Activated CD4-positive, alpha-beta T cell treated with anti-CD3 and anti-CD28 coated beads, Interleukin-2, amount 50 U/mL, for 24 hours (primary cell): ENCODE data around the gene SRD5A3.

ENCODE experiments used
- DNase-seq, 2 donors: peaks; one replicate each; pipeline ENCODE4 v3.0.0-alpha.2; 2020; ENCODE audit warnings: low read depth in 1 of 2, low spot score in 1 of 2

SRD5A3 gene

DNA sequence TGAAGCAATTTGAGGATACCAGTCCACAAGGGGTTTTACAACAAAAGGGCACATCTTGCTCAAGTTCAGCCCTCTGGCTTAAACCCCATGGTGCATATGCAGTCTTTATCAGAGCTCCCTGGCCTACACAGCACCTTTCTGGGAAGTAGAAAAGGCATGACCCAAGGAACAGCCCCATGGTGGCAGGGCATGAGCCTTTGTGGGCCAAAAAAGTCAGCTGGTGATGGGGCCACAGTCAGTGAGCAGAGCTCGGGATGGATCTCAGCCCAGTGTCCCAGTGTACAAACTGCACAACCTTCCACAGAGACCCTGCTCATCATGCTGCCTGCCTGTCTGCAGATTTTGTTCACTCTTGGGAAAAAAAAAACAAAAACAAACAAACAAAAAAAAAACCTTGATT, 27.4 kb downstream of the SRD5A3 start:
- no peak for DNase-seq

DNA sequence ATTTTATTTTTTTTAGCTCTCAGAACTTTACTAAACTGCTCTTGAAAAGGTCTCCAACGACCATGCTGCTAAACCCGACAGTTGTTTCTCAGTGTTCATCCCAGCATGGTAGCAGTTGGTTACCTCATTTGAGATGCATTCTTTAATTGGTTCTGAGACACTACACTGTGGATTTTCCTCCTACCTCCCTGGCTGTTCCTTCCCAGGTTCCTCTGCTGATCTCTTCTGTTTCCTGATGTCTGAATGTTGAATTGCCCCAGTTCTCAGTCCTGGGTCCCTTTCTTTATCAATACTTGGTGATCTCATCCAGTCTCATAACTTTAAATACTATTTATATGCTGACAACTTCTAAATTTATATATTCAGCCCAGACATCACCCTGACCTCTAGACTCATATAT, 30.7 kb downstream of the SRD5A3 start:
- no peak for DNase-seq

DNA sequence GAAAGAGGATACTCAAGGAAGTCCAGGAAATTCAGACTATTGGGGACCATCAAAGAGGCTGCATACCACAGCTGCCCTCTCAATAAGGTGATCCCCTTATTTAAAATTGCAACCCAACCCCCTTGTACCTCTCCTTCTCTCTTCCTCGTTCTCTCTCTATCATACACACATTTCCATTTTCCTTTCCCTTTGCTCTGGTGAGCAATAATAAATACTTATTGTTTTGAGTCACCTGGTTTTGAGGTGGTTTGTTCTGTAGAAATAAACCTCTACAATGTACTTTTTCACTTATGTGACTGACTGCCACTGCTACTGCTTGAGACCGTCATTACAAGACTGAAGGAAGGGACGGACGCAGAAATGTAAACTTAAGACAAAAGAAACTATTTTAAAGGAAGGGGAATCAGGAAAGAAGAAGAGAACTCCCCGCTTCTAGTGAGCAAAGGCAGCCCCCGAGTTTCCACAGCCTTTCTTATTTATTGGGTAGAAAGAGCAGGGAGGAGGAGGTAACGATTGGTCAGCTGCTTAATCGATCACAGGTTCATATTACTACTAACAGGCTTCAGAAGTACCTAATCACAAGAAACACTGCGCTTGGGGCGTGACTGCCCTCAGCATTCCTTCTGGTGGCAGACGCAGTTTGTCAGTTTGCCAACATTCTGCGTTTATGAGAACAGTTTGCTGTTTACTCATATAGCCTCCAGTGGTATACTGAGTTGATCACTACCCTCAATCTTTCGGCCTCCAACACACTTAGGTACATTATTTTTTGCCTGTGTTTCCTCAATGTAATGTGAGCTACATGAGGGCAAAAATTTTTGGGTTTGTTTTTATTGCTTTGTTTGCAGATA, 32.8 kb downstream of the SRD5A3 start:
- DNase-seq, result no peak

DNA sequence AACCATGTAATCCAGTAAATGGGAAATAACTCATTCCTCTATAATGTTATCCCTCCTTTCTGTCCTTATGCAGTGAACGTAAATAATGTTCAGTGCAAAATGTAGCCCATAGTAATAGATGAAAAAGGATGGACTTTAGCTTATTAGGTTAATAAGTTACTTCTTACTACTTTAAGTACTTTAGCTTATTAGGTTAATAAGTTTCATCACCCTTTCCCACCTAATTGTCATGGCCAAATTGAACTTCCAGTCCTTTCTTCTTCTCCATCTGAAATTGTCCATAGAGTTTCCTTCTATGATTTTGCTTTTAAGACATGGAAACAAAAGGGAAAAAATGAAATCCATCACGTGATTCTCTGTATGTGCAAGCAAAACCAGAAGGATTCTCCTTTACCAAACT, 34.5 kb downstream of the SRD5A3 start:
- no peak for DNase-seq

DNA sequence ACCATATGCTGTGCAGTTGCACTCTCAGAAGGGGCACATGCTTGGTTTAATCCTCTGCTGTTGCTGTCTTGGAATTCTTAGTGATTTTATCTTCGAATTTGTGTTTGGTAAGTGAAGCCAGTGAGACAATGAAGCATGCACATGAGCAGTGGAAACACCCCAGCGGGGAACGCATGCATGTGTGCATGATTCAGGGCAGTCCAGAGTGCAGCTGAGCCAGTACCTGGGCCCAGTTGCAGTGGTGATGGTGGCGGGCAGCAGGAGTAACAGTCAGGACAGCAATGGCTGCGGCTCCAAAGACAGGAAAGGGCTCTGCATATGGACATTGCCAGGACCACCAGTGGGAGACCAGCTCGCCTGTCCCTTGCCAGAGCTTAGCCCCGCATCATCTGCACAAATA, 35.5 kb downstream of the SRD5A3 start:
- DNase-seq, result no peak

DNA sequence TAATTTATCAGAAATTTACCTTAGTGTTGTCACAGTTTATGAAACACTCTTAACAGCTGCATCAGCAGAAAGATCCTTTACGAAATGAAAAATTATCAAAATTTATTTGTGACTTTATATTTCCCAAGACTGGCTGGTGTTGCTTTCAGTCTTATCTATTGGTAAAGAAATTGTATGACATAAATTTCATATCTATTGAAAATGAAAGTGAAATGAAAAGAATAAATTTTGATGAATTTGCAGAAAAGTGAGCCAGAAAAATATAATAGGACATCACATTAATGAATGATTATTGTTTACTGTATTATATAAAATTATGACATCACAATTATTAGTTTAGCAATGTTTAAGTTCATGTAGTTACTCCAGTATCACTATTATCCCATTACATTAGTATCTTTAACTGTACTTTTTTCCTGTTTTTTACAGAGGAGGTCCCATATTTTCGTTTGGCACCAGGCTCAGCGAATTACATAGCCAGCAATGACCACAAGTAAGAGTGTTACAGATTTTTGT, 36.5 kb downstream of the SRD5A3 start:
- DNase-seq, result no peak

DNA sequence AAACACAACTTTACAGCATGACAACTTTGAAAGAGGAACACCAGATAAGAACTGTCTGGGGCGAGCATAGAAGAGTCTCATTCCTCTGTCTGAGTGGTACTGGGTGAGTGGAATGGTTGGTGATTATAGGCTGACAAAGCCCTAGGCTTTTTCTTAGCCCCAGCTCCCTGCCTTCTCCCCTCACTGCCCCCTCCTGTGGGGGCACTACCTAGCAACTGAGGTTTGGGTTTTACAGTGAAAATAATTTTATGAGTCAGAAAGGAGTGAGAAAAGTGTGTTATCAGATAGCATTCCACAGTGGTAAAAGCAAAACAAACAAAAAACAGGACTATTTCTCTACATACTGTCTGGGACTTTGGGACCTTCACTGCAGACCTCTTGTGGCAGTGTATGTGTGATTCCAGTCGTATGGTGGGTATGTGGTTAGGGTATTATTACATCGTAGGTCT, 39.2 kb downstream of the SRD5A3 start:
- no peak for DNase-seq

DNA sequence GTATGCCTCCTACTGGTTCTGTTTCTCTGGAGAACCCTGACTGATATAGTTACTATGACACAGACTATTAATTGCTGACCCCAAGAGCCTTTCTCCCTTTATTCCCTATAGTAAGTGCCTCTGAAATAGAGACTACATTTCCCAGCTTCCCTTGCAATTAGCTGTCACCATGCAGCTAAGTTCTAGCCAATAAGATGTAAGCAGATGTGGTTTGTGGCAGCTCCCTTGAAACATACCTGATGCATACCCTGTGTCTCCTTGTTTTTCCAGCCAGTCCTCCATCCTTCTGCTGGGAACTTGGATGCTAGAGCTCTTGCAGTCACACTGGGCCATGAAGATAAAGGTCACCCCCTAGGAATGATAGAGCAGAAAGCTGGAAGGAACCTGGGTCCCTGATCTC, 40.0 kb downstream of the SRD5A3 start:
- DNase-seq, result no peak

DNA sequence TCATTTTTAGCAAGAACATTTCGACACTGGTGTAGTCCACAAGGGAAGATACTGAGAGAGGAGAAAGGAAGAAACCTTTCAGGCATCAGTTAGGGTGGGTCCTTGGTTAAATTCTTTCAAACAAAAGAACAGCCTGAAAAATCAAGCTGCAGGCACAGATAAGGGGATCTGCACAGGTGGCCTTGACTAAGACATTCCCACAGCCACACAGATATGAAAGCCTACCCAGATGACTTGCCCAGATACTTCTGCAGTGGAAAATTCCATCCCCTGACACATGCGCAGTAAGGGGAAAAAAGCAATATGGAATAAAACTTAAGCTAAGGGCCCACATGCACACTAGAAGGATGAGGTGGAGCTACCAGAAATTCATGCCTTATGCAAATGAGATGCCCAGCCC, 40.8 kb downstream of the SRD5A3 start:
- no peak for DNase-seq

DNA sequence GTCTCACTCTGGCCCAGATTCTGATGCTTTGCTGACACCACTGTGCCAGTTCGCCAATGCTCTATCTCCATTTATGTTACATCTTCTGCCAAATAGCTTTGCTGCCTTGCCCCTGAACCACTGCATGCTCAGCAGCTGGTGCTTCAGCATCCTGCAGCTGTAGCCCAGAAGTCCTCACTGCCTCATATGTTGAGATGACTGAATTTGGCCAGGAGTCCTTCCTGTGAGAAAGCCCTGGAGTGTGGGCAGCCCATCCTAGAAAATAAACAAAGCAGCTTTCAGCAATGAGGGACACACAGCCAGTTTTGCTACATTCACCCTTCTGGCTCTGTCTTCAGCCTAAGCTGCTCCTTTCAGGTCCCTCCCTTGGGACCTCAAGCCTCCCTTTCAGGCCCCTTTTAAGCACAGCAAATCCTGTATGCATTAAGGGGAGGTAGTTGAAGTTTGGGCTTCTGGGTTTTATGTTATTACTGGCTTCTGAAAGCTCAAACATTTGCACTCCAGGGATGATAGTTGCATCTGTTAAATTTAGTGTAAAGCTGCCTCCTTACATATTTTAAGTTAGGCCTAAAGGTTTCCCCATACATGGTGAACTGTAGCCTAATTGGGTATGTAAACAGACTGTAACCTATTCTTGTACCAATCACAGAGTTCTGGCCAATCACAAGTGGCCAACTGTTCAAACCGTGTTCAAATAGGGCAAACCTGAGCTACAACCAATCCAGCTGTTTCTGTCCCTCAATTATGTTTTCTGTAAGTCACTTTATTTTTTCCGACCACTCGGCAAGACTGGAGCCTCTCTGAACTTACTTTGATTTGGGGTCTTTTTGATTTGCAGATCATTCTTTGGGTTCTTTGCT, 47.6 kb downstream of the SRD5A3 start:
- no peak for DNase-seq

DNA sequence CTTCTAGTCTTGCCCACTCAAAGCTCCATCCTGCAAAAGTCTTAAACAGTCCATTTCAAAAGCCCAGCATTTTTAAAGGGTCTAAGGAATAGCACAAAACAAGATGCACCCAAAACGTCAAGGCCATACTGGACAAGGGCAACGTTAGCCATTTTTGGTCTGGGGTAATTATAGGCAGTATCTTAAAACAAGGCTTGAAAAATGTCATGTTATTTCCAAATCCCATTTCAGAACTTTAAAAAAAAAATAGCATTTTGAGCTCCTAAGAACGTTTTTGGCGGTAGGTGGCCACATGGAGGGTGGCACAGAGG, 49.1 kb downstream of the SRD5A3 start:
- no peak for DNase-seq

DNA sequence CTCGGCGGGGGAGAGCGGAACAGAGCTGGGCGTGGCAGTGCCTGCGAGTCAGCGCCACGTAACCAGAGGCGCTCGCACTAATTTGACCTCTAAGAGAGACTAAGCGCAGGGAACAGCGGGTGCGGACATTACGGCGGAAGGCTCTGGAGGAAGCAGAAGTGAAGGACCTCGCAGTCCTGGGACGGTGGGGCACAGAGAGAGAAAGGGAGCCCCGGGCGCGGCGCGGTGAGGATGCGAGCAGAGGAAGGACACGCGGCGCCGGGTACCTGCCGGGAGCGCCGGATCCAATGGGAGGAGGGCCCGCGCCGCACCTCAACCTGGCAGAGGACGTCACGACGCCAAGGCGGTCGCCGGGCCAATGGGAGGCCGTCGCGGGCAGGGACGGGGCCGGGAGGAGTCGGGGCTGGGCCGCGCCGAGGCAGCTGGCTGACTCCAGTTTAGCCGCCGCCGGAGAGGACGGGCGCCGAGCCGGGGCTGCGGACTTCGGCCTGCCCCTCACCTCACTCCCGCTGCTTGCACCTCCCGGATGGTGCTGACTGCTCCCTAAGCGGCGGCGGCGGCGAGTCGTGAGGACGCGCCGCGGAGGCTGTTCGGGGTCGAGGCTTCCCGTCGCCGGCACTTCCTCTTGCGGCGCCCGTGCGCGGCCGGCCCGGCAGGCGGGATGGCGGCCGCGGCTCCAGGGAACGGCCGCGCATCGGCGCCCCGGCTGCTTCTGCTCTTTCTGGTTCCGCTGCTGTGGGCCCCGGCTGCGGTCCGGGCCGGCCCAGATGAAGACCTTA, 49.7 kb downstream of the SRD5A3 start, which contains the start of gene TMEM165:
TSS of gene TMEM165 (plus strand) at position 429 of the 779 bp plus-strand sequence. CDS start at position 662, 233 bp downstream.
- peak; percentile 80 to 84 for DNase-seq

DNA sequence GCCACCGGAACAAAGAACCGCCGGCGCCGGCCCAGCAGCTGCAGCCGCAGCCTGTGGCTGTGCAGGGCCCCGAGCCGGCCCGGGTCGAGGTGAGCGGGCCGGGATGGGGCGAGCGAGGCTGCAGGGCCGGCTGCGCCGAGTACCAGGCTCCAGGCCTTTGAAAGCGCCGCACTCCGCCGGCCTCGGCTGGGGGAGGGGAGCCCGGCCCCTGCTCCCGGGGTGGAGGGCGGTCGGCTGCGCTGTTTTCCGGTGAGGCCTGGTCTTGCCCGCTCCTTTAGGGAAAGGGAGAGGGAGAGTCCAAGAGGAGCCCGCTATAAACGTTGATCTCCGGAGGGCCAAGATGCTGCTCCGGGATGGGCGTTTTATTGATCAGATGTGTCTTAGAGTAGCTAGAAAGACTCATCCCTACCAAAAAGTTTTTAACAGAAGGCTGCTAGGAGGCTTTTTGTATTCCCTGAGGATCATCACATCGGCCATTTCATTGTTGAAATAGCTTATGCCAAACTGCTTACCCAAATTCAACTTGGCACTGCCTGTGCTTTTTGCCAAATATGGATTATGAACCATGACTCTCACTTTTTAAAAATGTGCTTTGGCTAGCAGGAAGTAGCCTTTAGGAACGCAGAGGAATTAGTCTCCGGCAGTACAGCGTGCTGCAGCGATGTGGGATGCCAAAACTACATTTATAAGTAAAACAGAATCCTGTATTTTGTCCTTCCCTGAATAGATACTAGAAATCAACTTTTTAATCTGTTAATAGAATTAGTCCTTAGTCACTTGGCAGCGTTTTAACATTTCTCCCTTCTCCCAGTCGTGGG, 50.5 kb downstream of the SRD5A3 start:
- no peak for DNase-seq

DNA sequence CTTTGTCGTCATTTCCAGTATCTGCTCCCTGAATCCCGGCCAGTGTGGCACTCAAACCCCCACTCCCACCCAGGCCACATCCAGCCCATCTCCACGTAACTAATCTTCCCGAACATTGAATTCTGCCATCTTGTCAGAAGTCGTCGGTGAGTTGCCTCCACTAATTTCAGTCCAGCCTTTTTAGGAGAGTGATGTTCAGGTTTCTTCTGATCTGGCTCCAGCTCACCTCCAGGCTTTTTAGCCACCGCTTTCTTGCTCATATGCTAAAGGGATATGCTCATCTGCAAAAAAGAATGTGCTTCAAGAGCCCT, 51.0 kb downstream of the SRD5A3 start:
- DNase-seq, result no peak

DNA sequence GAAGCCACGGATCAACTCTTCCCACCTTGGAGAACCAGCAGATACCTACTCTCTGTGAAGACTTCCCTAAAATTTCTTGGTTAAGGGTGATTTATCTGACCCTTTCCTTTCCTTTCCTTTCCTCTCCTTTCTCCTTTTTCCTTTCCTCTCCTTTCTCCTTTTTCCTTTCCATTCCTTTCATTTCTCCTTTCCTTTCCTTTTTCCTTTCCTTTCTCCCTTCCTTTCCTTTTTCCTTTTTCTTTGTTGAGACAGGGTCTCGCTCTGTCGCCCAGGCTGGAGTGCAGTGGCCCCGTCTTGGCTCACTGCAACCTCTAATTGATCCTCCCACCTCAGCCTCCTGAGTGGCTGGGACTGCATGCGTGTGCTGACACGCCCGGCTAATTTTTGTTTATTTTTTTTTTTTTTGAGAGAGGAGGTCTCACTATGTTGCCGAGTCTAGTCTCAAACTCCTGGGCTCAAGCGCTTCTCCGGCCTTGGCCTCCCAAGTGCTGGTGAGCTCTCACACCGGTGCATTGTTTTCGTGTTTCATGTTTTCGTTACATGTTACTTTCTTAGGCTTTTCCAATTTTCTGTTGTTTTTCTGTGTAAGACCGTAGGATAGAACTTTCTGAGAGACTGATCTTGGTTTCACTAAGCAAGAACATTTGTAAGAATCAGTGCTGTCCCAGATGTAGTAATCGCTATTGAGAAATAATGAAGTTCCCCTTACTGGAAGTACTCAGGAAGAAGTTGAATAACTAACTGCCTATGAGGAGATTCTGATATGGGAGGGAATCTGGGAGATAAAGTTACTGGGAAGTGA, 51.7 kb downstream of the SRD5A3 start:
- no peak for DNase-seq

DNA sequence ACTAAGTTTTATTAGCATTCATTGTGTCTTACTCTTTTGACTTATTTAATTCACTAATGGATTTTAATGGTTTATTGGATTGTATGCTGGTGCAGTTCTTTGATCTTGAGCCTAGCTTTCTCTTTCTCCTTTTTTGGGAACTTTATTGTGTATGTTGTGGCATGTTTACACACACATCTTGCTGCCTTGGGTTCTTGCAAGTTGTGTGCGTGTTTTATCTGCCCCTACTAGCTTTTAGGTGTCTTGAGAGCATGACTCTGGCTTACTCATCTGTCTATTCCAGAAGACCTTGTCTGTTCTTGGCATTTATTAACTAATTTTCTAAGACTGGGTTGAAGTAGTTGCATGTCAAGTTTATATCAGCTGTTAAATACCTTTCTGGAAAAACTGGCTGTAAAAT, 52.4 kb downstream of the SRD5A3 start:
- DNase-seq, result no peak

DNA sequence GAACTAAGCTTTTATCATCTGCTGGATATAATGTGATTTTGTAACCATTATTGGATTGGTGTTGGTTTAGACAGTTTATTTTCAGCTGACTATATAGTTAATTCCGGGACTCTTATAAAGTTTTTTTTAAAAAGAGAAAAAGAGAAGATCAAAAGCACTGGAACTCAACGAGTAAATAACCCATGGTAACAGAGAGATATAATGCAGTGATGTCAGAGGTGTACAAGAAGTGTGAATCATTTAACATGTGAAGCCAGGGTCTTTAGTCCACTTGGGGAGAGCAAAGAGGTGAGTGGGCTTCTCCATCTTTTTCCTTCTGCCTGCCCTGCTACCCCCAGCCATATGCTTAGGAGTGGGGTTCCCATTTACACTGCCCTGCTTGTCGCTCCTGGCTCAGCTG, 52.9 kb downstream of the SRD5A3 start:
- no peak for DNase-seq

DNA sequence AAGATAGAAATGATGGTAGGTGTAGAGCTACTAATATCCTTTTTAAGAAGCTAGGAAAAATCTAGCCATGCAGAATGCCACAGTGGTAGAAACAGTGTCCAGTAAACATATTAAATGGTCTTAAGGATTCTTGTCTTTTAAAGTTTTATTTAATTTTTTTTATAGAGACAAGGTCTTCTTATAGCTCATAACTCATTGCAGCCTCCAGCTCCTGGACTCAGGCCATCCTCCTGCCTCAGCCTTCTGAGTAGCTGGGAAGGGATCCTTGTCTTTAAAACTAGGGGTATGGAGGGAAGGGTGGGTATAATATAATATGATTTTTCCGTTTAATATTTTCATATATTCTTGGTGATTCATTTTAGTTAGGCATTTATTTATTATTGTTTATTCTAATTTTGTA, 53.5 kb downstream of the SRD5A3 start:
- DNase-seq, result no peak

DNA sequence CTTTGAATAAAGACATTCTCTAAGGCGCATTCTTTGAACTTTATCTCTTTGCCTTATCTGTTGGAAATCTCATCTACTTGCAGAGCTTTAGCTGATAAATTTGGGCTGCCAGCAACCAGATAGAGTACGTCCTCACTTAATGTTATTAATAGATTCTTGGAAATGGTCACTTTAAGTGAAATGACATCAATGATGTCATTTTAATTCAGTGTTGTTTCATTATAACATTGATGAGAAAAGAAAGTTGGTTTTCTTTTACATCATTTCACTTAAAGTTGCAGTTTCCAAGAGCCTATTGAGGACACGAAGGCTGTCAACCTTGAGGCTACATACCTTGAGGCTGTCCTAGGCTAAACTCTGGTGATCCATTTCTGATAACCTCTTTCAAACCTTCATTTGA, 59.0 kb downstream of the SRD5A3 start:
- no peak for DNase-seq

DNA sequence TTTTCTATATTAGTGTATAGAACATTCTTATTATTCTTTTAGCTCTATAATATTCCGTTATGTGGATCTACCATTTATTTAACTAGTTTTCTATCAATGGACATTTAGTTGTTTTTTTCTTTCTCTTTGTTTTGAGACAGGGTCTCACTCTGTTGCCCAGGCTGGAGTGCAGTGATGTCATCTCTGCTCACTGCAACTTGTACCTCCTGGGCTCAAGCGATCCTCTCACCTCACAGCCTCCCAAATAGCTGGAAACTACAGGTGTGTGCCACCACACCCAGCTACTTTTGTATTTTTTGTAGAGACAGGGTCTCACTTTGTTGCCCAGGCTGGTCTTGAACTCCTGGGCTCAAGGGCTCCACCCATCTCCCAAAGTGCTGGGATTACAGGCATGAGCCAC, 60.5 kb downstream of the SRD5A3 start:
- no peak for DNase-seq
